Measurements from ENCODE around the gene REEP6.
"Not testable (repeated sequence)": the region's sequence is repeated elsewhere in the genome, so short reads cannot be mapped to it uniquely, and the experiment has no call there.

Gene REEP6

DNA sequence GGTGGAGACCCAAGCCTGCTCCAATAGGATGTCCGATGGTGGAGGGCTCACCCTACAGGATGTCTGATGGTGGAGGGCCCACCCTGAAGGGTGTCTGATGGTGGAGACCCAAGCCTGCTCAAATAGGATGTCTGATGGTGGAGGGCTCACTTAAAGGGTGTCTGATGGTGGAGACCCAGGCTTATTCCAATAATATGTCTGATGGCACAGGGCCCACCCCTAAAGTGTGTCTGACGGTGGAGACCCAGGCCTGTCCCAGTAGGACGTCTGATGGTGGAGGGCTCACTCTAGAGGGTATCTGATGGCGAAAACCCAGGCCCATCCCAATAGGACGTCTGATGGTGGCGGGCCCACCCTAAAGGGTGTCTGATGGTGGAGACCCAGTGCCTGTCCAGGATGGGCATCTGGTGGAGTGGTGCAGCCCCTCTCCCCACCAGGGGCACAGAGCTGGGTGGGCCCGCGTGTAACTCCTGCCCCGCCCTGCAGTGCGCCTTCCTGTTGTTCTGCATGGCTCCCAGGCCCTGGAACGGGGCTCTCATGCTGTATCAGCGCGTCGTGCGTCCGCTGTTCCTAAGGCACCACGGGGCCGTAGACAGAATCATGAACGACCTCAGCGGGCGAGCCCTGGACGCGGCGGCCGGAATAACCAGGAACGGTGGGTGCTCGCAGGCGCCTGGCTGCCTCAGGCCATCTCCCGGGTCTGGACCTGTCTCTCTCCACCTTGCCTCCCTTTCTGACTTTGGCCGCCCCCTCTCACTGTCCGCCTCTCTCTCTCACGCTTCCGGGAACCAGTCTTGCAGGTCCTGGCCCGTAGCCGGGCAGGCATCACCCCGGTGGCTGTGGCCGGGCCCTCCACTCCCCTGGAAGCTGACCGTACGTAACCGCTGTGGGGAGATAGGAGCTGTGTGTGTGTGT lies 5.1 kb downstream of the REEP6 start:
- H3K4me3 ChIP-seq (ENCODE audit: low read depth, low read length), result no peak overlapping the region
- DNase-seq (ENCODE audit: low read depth), result no peak
- TF ChIP-seq, protein P1, sequence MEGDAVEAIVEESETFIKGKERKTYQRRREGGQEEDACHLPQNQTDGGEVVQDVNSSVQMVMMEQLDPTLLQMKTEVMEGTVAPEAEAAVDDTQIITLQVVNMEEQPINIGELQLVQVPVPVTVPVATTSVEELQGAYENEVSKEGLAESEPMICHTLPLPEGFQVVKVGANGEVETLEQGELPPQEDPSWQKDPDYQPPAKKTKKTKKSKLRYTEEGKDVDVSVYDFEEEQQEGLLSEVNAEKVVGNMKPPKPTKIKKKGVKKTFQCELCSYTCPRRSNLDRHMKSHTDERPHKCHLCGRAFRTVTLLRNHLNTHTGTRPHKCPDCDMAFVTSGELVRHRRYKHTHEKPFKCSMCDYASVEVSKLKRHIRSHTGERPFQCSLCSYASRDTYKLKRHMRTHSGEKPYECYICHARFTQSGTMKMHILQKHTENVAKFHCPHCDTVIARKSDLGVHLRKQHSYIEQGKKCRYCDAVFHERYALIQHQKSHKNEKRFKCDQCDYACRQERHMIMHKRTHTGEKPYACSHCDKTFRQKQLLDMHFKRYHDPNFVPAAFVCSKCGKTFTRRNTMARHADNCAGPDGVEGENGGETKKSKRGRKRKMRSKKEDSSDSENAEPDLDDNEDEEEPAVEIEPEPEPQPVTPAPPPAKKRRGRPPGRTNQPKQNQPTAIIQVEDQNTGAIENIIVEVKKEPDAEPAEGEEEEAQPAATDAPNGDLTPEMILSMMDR (IDR thresholded peaks at IDR 0.05; ENCODE audit: low read depth, low read length, missing control alignments), result no peak

DNA sequence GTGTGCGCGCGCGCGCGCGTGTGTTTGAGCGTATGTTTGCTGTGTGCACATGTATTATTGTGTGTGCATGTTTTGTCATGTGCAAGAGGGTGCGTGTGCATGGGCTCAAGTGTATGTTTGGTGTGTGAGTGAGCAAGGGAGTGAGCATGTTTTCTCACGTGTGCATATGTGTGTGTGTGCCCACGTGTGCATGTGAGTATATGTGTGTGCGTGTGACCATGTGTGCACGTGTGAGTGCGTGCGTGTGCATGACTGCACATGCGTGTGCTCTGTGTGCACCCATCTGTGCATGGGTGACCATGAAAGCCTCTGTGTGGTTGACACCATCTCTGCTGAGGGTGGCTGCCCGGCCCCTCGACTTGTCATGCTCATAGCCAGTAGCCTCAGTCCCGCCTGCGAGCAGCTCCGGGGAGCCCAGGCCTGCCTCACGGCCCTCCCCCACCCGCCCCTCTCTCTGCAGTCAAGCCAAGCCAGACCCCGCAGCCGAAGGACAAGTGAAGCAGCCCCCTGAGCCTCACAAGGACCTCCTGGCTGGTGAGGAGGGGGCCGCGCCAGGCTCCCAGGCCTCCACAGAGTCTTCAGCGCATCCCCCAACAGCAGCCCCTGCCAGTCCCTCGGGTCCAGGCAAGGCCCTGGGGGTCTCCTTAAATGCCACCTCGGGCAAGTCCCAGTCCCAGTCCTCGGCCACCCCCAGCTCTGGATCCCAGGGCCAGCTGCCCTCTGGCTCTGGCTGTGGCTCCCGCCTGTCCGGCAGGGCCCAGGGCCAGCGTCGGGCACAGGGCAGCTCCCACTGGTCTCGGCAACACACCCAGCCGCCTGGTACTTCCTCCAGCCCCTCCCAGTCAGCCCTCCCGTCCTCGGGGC lies 6.0 kb downstream of the REEP6 start:
- H3K4me3 ChIP-seq (ENCODE audit: low read depth, low read length), result no peak overlapping the region
- no peak for DNase-seq (ENCODE audit: low read depth)
- TF ChIP-seq, protein P1 (IDR thresholded peaks at IDR 0.05; ENCODE audit: low read depth, low read length, missing control alignments), result no peak

DNA sequence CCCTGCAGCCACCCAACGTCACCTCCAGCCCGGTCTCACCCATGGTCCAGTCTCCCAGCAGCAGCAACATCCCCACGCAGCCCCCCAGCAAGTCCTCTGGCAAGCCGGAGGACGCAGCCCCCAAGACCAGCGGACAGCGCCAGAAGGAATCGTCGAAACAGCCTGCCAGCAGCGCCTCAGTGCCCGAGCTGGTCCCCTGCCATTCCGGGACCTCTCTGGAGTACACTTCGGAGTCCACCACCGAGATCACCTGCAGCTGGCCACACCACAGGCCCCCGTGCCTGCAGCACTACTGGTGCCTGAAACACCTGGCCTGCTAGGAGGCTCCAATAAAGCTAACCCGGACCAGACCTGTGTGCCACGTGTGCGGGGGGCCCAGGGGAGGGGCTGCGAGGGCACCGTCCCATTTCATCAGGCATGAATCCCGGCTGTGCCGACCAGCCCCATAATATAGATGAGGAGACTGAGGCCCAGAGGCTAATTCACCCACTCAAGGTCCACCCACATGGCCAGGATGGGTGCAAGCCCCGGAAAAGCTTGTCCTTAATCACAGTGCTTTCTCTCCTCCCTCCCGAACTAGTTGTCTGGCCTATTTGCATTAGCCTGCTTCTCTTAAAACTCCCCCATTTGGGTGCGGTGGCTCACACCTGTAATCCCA lies 6.7 kb downstream of the REEP6 start:
- no peak for DNase-seq (ENCODE audit: low read depth)
- H3K4me3 ChIP-seq (ENCODE audit: low read depth, low read length), result no peak overlapping the region
- TF ChIP-seq, protein P1 (IDR thresholded peaks at IDR 0.05; ENCODE audit: low read depth, low read length, missing control alignments), result no peak

DNA sequence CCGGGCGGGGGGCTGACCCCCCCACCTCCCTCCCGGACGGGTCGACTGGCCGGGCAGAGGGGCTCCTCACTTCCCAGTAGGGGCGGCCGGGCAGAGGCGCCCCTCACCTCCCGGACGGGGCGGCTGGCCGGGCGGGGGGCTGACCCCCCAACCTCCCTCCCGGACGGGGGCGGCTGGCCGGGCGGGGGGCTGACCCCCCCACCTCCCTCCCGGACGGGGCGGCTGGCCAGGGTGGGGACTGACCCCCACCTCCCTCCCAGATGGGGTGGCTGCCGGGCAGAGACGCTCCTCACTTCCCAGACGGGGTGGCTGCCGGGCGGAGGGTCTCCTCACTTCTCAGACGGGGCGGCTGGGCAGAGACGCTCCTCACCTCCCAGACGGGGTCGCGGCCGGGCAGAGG lies 8.2 kb downstream of the REEP6 start:
- H3K4me3 ChIP-seq (ENCODE audit: low read depth, low read length); DNase-seq (ENCODE audit: low read depth): not testable (repeated sequence)

DNA sequence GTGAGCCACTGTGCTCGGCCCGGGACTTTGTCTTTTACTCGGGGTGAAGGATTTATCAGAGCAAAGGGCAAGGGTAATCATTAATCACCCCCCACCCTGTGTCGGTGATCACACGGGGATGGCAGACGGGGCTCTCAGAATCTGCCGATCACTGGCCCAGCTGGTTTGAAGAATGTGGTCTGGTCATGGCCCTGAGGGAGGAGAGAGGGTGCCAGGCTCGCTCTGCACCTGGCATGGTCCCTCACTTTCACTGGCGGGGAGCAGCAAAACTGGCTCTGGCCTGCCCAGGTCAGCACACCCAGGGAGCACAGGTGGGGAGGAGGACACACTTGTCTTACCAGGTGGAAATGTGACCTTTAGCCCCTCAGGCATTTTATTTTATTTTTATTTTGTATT lies 10.2 kb downstream of the REEP6 start:
- H3K4me3 ChIP-seq (ENCODE audit: low read depth, low read length), result no peak overlapping the region
- DNase-seq (ENCODE audit: low read depth), result no peak
- TF ChIP-seq, protein P1 (IDR thresholded peaks at IDR 0.05; ENCODE audit: low read depth, low read length, missing control alignments), result no peak

DNA sequence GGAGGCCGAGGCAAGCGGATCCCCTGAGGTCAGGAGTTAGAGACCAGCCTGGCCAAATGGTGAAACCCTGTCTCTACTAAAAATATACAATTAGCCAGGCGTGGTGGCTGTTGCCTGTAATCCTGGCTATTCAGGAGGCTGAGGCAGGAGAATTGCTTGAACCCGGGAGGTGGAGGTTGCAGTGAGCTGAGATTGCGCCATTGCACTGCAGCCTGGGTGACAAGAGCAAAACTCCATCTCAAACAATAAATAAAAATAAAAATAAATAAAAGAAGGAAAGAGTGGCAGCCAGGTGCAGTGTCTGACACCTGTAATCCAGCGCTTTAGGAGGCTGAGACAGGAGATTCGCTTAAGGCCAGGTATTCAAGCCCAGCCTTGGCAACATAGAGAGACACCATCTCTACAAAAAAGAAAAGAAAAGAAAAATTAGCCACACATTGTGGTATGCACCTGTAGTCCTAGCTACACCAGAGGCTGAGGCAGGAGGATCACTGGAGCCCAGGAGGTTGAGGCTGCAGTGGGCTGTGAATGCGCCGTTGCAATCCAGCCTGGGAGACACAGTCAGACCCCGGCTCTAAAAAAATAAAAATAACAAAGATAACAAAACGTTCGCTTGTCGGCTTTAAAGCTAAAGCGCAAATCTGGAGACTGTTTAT lies 11.6 kb downstream of the REEP6 start:
- TF ChIP-seq, protein P1 (IDR thresholded peaks at IDR 0.05; ENCODE audit: low read depth, low read length, missing control alignments), result no peak
- H3K4me3 ChIP-seq (ENCODE audit: low read depth, low read length), result no peak overlapping the region
- no peak for DNase-seq (ENCODE audit: low read depth)

Data from GM12864 (cell line).